Measurements from ENCODE around the gene BEGAIN. TPM values are rescaled to one million over a fixed set of nuclear protein-coding genes. Genes with fewer than 3 reads are reported as not detected.

BEGAIN gene
- total RNA-seq, 3 donors from 2014 or later: 0.53 to 3.9 (median 2.0) TPM

GRCh38 chr14:100533656-100534485 is 53.3 kb downstream of the BEGAIN start:
- DNase-seq (peak; percentile 3), ATAC-seq (no peak)
- H3K4me3 Mint-ChIP-seq: no peak overlapping the region
- H3K36me3 Mint-ChIP-seq (ENCODE audit: insufficient read depth): peaks cover 5% of the 10 kb centered on the region
- H3K4me1 Mint-ChIP-seq (ENCODE audit: low read depth): peaks cover 4% of the 10 kb centered on the region
- H3K27me3 Mint-ChIP-seq (ENCODE audit: low read depth): no peaks in the 10 kb centered on the region
- H3K9me3 Mint-ChIP-seq: no peaks in the 10 kb centered on the region

- peaks cover 5% of the 10 kb centered on the region for H3K36me3 Mint-ChIP-seq (ENCODE audit: insufficient read depth)
- H3K4me3 Mint-ChIP-seq: no peak overlapping the region
- DNase-seq (no peak), ATAC-seq (no peak)
- H3K4me1 Mint-ChIP-seq (ENCODE audit: low read depth): peaks cover 4% of the 10 kb centered on the region
- H3K27me3 Mint-ChIP-seq (ENCODE audit: low read depth): no peaks in the 10 kb centered on the region
- no peaks in the 10 kb centered on the region for H3K9me3 Mint-ChIP-seq
Observed at GRCh38 chr14:100532906-100533655, 54.1 kb downstream of the BEGAIN start.

DNA sequence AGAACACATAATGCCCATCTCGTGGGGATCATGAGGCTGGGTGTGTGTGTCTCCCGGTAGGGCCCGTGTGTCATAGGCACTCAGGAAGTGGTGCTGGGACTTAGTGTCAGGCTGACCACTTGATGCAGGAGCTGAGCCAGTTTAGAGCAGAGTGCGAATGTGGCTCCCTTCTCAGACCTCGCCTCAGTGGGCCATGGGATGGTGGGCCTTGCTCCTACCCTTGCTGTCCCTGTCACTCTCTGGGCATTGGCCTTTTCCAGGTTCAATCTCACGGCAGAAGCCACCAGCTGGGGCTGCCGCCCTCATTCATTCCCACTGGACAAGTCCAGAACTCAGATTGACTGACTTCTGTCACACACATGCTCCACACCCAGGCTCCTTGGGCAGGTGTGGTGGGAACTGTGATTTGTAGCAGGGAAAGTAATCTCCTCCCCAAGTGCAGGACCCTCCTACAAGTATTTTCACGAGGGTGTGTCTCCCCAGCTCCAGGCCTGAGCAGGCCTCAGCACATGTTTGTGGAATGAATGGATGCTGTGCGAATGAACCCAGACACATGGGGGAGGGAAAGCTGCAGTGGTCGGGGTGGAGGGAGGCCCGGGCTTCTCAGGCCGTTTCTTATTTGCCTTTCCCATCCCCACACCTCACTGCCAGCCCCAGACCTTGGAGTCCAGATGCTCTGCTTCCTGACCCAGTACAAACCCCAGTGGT is 54.9 kb downstream of the BEGAIN start:
- Mint-ChIP-seq H3K4me1 (ENCODE audit: low read depth) (peaks cover 4% of the 10 kb centered on the region), H3K9me3 (no peaks in the 10 kb centered on the region), H3K27me3 (ENCODE audit: low read depth) (no peaks in the 10 kb centered on the region), H3K36me3 (ENCODE audit: insufficient read depth) (peaks cover 5% of the 10 kb centered on the region), H3K4me3 (no peak overlapping the region)
- DNase-seq (peak; percentile 2), ATAC-seq (no peak)

DNA sequence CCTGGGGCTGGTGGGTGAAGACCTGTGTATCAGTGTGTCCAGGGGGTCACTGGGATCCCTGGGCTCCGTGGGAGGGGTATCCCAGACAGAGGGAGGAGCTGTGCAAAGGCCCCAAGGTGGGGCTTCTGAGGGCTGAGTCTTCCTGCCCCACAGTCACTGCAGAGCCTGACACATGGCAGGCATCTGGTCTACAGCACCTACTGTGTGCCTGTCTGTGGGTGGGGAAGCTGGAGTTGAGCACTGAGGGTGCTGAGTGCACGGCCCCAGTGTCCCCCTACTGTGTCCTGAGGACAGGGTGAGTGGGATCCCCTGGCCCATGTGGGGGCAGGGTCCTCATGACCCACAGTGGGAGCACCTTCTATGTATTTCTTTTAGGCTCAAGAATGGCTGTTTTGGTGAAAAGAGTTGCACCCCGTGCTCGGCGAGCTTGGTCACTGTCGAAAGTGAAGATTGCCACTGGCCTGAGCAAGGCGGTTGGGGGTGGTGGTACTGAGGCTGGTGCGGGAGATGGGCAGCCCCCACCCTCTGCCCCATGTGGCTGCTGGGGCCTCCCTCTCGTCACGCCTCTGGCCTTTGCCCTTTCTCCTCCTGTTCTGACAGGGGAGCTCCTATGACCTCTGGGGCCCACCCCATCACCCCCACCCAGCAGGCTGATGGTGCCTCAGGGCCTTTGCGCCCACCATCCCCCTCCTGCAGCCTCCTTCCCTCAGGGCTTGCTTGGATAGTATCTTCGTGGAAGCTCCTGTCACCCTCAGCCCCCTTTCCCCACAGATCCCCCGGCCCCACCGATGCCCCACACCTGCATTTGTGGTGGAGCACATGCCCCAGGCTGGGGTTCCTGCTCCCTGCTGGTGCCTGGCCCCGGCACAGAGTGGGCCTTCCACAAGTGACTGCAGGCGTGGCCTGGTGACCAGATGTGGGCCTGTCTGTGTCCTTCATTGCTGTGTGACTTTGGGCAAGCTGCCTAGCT is 55.8 kb downstream of the BEGAIN start:
- ATAC-seq: no peak

GRCh38 chr14:100530270-100531072 is 56.7 kb downstream of the BEGAIN start:
- DNase-seq: no peak
- Mint-ChIP-seq H3K4me3 (no peak overlapping the region), H3K9me3 (no peaks in the 10 kb centered on the region), H3K36me3 (ENCODE audit: insufficient read depth) (peaks cover 2% of the 10 kb centered on the region), H3K27me3 (ENCODE audit: low read depth) (no peaks in the 10 kb centered on the region), H3K4me1 (ENCODE audit: low read depth) (peaks cover 4% of the 10 kb centered on the region)
- no peak for ATAC-seq

More for the DNA sequence above, 55.8 kb downstream of the BEGAIN start:
- peaks cover 4% of the 10 kb centered on the region for H3K4me1 Mint-ChIP-seq (ENCODE audit: low read depth)
- H3K4me3 Mint-ChIP-seq: no peak overlapping the region
- H3K36me3 Mint-ChIP-seq (ENCODE audit: insufficient read depth): peaks cover 3% of the 10 kb centered on the region
- no peaks in the 10 kb centered on the region for H3K27me3 Mint-ChIP-seq (ENCODE audit: low read depth)
- DNase-seq: peak; percentile 2
- H3K9me3 Mint-ChIP-seq: no peaks in the 10 kb centered on the region

GRCh38 chr14:100529561-100530031 is 57.6 kb downstream of the BEGAIN start:
- Mint-ChIP-seq H3K4me1 (ENCODE audit: low read depth) (peaks cover 4% of the 10 kb centered on the region), H3K4me3 (no peak overlapping the region), H3K27me3 (ENCODE audit: low read depth) (no peaks in the 10 kb centered on the region), H3K9me3 (no peaks in the 10 kb centered on the region), H3K36me3 (ENCODE audit: insufficient read depth) (peaks cover 2% of the 10 kb centered on the region)
- ATAC-seq (no peak), DNase-seq (no peak)

DNA sequence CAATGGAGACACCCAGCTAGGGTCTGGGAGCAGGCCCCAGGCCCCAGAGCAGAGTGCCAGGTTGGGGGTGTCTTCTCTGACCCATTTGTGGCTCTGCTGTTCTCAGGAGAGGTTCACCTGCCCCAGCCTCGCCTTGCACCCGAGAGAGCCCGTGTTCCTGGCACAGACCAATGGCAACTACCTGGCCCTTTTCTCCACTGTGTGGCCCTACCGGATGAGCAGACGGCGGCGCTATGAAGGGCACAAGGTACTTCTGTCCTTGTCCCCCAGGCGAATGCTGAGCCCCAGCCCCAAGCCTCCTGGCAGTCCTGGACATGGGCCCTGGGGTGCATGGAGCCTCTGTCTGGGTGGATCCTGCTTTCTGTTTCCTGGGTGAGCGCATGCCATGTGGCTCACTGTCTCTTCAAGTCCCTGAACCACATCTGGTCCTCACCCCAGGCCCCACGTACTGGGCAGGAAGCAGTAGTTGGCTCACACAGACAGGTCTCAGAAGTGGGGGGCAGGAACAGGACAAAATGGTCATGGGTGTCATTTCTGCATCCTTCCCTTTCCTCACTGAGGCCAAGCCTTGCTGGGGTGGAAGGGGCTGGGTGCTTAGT is 58.2 kb downstream of the BEGAIN start:
- no peak for DNase-seq
- H3K36me3 Mint-ChIP-seq (ENCODE audit: insufficient read depth): peaks cover 2% of the 10 kb centered on the region

GRCh38 chr14:100526632-100527031 is 60.6 kb downstream of the BEGAIN start:
- ATAC-seq (no peak), DNase-seq (no peak)
- no peaks in the 10 kb centered on the region for H3K4me1 Mint-ChIP-seq (ENCODE audit: low read depth)
- H3K4me3 Mint-ChIP-seq: no peak overlapping the region
- H3K27me3 Mint-ChIP-seq (ENCODE audit: low read depth): no peaks in the 10 kb centered on the region
- H3K36me3 Mint-ChIP-seq (ENCODE audit: insufficient read depth): no peaks in the 10 kb centered on the region
- H3K9me3 Mint-ChIP-seq: no peaks in the 10 kb centered on the region

More for the DNA sequence above, 58.2 kb downstream of the BEGAIN start:
- no peak overlapping the region for H3K4me3 Mint-ChIP-seq
- no peaks in the 10 kb centered on the region for H3K9me3 Mint-ChIP-seq
- peaks cover 2% of the 10 kb centered on the region for H3K4me1 Mint-ChIP-seq (ENCODE audit: low read depth)
- H3K27me3 Mint-ChIP-seq (ENCODE audit: low read depth): no peaks in the 10 kb centered on the region
- ATAC-seq: no peak

- Mint-ChIP-seq H3K27me3 (ENCODE audit: low read depth) (no peaks in the 10 kb centered on the region), H3K9me3 (no peaks in the 10 kb centered on the region), H3K4me1 (ENCODE audit: low read depth) (no peaks in the 10 kb centered on the region), H3K4me3 (no peak overlapping the region), H3K36me3 (ENCODE audit: insufficient read depth) (no peaks in the 10 kb centered on the region)
- DNase-seq: no peak
- no peak for ATAC-seq
Observed at GRCh38 chr14:100526057-100526456, 61.2 kb downstream of the BEGAIN start.

GRCh38 chr14:100525615-100526014 is 61.6 kb downstream of the BEGAIN start:
- DNase-seq (no peak), ATAC-seq (no peak)
- Mint-ChIP-seq H3K27me3 (ENCODE audit: low read depth) (no peaks in the 10 kb centered on the region), H3K36me3 (ENCODE audit: insufficient read depth) (no peaks in the 10 kb centered on the region), H3K4me1 (ENCODE audit: low read depth) (no peaks in the 10 kb centered on the region), H3K9me3 (no peaks in the 10 kb centered on the region), H3K4me3 (no peak overlapping the region)

GRCh38 chr14:100524933-100525243 is 62.3 kb downstream of the BEGAIN start:
- H3K4me1 Mint-ChIP-seq (ENCODE audit: low read depth): no peaks in the 10 kb centered on the region
- no peaks in the 10 kb centered on the region for H3K9me3 Mint-ChIP-seq
- ATAC-seq (no peak), DNase-seq (no peak)
- H3K4me3 Mint-ChIP-seq: no peak overlapping the region
- no peaks in the 10 kb centered on the region for H3K36me3 Mint-ChIP-seq (ENCODE audit: insufficient read depth)
- no peaks in the 10 kb centered on the region for H3K27me3 Mint-ChIP-seq (ENCODE audit: low read depth)

DNA sequence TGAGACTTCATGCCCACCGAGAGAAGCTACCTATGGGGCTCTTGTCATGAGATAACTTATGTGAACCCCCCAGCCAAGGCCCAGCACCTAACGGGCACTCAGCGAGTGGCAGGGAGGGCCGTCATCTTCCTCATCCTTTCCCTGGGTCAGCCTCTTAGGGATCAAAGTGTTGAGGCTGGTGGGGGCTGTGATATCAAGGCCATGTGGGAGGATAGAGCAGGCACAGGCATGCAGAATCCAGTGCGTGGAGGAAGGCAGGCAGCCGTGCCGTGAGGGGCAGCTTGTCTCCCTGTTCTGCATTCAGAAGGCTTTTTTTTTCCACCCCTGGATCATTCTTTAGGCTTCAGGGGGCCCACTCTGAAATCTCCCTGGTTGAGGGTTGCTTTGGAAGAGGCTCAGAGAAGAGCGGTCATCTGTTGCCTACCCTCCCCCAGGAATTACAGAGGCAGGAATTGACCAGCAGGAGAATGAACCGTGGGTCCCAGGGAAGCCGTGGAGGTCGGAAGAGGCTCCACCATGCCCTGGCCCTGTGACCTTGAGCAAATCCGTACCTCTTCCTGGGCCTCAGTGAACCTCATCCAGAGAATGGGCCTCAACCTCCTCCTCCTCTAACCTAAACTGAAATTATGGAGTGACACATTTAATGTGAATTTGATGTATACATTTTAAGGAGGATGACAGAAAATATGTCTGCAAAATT is 62.8 kb downstream of the BEGAIN start:
- Mint-ChIP-seq H3K9me3 (no peaks in the 10 kb centered on the region), H3K27me3 (ENCODE audit: low read depth) (no peaks in the 10 kb centered on the region)
- no peak for DNase-seq

More for the DNA sequence above, 62.8 kb downstream of the BEGAIN start:
- H3K4me1 Mint-ChIP-seq (ENCODE audit: low read depth): no peaks in the 10 kb centered on the region
- no peak overlapping the region for H3K4me3 Mint-ChIP-seq
- H3K36me3 Mint-ChIP-seq (ENCODE audit: insufficient read depth): no peaks in the 10 kb centered on the region
- ATAC-seq: no peak
